SK-N-MC (cell line): Measurements from ENCODE around the gene RAB12.

Source experiments
- EZH2 ChIP-seq: fragments of 200-600 bp; sonication (generic); IDR thresholded peaks from one replicate; pipeline ENCODE4 v1.6.1; 2017; ENCODE audit warnings: antibody characterized with exemption
- POLR2AphosphoS5 ChIP-seq: IDR thresholded peaks from 2 replicates; pipeline ENCODE4 v1.6.1; 2012; ENCODE audit warnings: mild to moderate bottlenecking, low read depth, low read length, borderline replicate concordance

GRCh38 chr18:8681196-8681595 is 72.0 kb downstream of the RAB12 start:
- TF ChIP-seq EZH2 = no peak
- TF ChIP-seq POLR2AphosphoS5 = no peak
